SJSA1 (cell line): ENCODE results near the gene PON3. TPM values are rescaled to one million over a fixed set of nuclear protein-coding genes. Genes with fewer than 3 reads are reported as not detected.

Experiments
- DNase-seq, 2 experiments: peaks; one replicate each; pipeline ENCODE4 v3.0.0-alpha.2; 2015 to 2020; ENCODE audit warnings: low spot score in 2 of 2, low read depth in 1 of 2
- H3K27ac ChIP-seq: fragments of 250-450 bp; sonication (Bioruptor Pico); 2 replicates; pipeline ENCODE4 v1.5.1; 2020; ENCODE audit warnings: mild to moderate bottlenecking, moderate library complexity
- H3K27me3 ChIP-seq: fragments of 250-450 bp; sonication (Bioruptor Pico); replicated peaks from 2 replicates; pipeline ENCODE4 v1.5.1; 2020; ENCODE audit warnings: mild to moderate bottlenecking, moderate library complexity
- H3K36me3 ChIP-seq: fragments of 250-450 bp; sonication (Bioruptor Pico); 2 replicates; pipeline ENCODE4 v1.5.1; 2020; ENCODE audit warnings: mild to moderate bottlenecking
- H3K4me1 ChIP-seq: fragments of 250-450 bp; sonication (Bioruptor Pico); replicated peaks from 2 replicates; pipeline ENCODE4 v1.6.1; 2021; ENCODE audit warnings: mild to moderate bottlenecking
- H3K4me3 ChIP-seq: fragments of 250-450 bp; sonication (Bioruptor Pico); 2 replicates; pipeline ENCODE4 v1.5.1; 2020; ENCODE audit warnings: mild to moderate bottlenecking
- H3K9me3 ChIP-seq: fragments of 250-450 bp; sonication (Bioruptor Pico); replicated peaks from 2 replicates; pipeline ENCODE4 v1.5.1; 2020; ENCODE audit warnings: mild to moderate bottlenecking
- total RNA-seq: library from RNA; depleted of rRNA; stranded (reverse); fragments of >200 nt; shearing (Covaris generic); gene quantifications from 2 replicates; pipeline ENCODE4 v1.2.3, GENCODE V29; 2014

PON3 gene
- total RNA-seq, 1 experiment from 2014 or later, result not detected

GRCh38 chr7:95427914-95428516 is 31.8 kb upstream of the PON3 start:
- Histone ChIP-seq H3K9me3 (no peaks in the 10 kb centered on the region), H3K27me3 (no peaks in the 10 kb centered on the region), H3K36me3 (peaks cover 18% of the 10 kb centered on the region), H3K27ac (no peak overlapping the region), H3K4me1 (no peaks in the 10 kb centered on the region), H3K4me3 (no peak overlapping the region)
- DNase-seq, result no peak

DNA sequence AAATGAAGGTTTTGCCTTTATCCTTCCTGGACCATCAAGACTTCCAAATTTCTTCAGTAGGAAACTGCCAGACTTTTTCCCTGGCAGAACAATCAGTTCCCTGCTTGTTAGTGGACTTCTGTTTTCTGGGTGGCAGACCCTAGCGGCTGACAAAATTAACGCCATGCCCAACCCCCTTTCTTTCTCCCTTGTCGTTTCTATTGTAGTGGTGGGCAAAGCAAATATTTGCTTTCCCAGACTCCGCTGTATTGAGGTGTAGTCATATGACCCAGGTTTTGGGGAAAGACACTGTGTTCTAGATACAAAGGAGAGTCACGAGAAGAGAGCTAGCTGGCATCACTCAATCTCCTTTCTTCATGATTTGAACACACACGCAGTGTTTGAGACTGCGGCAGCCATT is 31.0 kb upstream of the PON3 start:
- Histone ChIP-seq H3K4me1 (no peaks in the 10 kb centered on the region), H3K4me3 (no peak overlapping the region), H3K36me3 (peaks cover 15% of the 10 kb centered on the region), H3K9me3 (no peaks in the 10 kb centered on the region), H3K27me3 (no peaks in the 10 kb centered on the region), H3K27ac (no peak overlapping the region)
- DNase-seq, result no peak

DNA sequence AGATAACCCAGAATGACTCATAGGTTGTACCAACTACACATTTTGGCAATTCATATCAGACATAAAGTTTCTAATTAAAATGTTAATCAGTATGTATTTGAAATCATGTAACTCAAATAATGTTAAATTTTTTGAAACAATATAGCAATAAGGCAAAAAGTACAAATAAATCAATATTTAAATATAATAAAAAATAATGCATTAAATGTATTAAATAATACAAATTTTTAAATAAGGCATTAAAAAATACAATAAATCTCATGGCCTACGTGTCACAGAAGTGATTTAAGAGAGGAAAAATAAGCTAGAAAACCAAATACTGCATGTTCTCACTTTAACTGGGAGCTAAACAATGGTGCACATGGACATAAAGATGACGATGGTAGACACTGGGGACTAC is 29.5 kb upstream of the PON3 start:
- Histone ChIP-seq H3K9me3 (no peaks in the 10 kb centered on the region), H3K4me1 (no peaks in the 10 kb centered on the region), H3K4me3 (no peak overlapping the region), H3K36me3 (peaks cover 19% of the 10 kb centered on the region), H3K27me3 (no peaks in the 10 kb centered on the region), H3K27ac (no peak overlapping the region)
- DNase-seq, result no peak

DNA sequence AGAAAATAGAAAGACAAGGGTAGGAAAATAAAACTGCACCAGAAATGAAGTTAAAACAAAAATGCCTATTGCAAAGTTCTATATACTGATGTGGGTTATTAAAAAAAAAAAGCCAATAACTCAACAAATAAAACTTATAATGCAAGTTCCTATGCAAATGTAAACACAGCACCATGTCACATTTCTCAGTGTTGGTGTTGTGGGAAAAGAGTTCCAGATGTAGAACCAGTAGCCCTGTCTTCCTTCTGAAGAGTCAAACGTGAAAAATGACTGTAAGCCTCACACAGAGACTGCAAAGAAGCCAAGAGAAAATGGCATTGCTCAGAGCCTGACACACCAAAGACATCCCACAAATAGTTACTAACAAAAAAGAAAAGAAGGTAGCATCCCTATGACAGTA is 28.5 kb upstream of the PON3 start:
- Histone ChIP-seq H3K4me3 (no peak overlapping the region), H3K27me3 (no peaks in the 10 kb centered on the region), H3K27ac (no peak overlapping the region), H3K36me3 (peaks cover 24% of the 10 kb centered on the region), H3K9me3 (no peaks in the 10 kb centered on the region), H3K4me1 (no peaks in the 10 kb centered on the region)
- no peak for DNase-seq

DNA sequence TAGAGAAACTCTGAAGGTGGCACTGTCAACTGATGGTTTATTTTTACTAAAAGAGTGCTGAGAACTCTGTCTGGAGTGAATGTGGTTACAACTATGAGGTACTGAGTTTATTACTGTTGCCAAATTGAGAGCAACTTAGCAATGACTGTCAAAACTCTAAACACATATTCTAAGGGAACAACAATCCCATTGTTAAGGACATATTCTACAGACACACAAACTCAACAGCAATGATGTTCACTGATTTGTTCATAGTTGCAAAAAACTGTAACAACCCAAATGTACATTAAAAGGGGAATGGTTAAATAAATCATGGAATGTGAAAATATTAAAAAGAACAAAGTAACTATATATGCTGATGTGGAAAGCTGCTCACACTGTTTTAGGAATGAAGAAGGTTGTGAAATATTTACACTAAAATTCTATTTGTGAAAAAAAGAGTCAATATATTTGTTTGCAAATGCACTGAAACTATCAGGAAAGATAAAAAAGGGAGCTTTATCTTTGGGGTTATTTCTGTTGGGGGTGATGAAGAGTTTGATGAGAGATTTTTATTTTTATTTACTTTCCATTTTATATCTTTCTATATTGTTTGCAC is 25.8 kb upstream of the PON3 start:
- Histone ChIP-seq H3K4me3 (no peak overlapping the region), H3K9me3 (no peaks in the 10 kb centered on the region), H3K4me1 (no peaks in the 10 kb centered on the region), H3K27me3 (no peaks in the 10 kb centered on the region), H3K36me3 (peaks cover 20% of the 10 kb centered on the region), H3K27ac (no peak overlapping the region)
- no peak for DNase-seq

- no peak for DNase-seq
- Histone ChIP-seq H3K36me3 (peaks cover 20% of the 10 kb centered on the region), H3K4me3 (no peak overlapping the region), H3K27me3 (no peaks in the 10 kb centered on the region), H3K4me1 (no peaks in the 10 kb centered on the region), H3K27ac (no peak overlapping the region), H3K9me3 (no peaks in the 10 kb centered on the region)
These were observed 25.0 kb upstream of the PON3 start for GRCh38 chr7:95421000-95421846.

DNA sequence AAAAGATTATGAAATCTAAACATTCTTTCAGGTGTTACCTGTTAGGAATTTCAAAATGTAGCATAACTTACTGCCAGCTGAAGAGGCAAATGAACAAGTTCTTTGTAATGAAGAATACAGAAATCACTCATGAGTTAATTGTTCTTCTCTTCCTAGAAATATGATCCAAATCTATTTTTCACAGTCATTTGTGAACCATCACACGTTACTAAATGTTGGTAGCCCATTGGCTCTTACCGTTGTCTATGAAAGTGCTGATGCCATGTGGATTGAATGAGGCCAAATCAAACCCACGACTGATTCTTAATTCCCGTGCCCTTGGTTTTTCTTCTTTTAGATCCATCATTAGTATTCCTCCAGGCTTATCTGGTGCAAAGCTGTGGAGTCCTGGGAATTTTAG is 15.9 kb upstream of the PON3 start:
- H3K36me3 ChIP-seq, result peaks cover 24% of the 10 kb centered on the region
- no peak for DNase-seq
- H3K27ac ChIP-seq, result no peak overlapping the region

GRCh38 chr7:95411666-95412065 is 15.5 kb upstream of the PON3 start:
- Histone ChIP-seq H3K27ac (no peak overlapping the region), H3K9me3 (no peaks in the 10 kb centered on the region), H3K4me1 (no peaks in the 10 kb centered on the region), H3K36me3 (peaks cover 24% of the 10 kb centered on the region), H3K4me3 (no peak overlapping the region), H3K27me3 (no peaks in the 10 kb centered on the region)
- no peak for DNase-seq

More for the DNA sequence above, 15.9 kb upstream of the PON3 start:
- H3K9me3 ChIP-seq, result no peaks in the 10 kb centered on the region
- no peaks in the 10 kb centered on the region for H3K4me1 ChIP-seq
- no peaks in the 10 kb centered on the region for H3K27me3 ChIP-seq
- H3K4me3 ChIP-seq, result no peak overlapping the region

GRCh38 chr7:95411036-95411435 is 14.9 kb upstream of the PON3 start:
- DNase-seq, result no peak
- H3K27me3 ChIP-seq, result no peaks in the 10 kb centered on the region
- no peaks in the 10 kb centered on the region for H3K9me3 ChIP-seq
- peaks cover 24% of the 10 kb centered on the region; the same call in 1 of the 2 replicates for H3K36me3 ChIP-seq
- H3K4me3 ChIP-seq, result no peak overlapping the region
- no peaks in the 10 kb centered on the region for H3K4me1 ChIP-seq
- no peak overlapping the region for H3K27ac ChIP-seq

DNA sequence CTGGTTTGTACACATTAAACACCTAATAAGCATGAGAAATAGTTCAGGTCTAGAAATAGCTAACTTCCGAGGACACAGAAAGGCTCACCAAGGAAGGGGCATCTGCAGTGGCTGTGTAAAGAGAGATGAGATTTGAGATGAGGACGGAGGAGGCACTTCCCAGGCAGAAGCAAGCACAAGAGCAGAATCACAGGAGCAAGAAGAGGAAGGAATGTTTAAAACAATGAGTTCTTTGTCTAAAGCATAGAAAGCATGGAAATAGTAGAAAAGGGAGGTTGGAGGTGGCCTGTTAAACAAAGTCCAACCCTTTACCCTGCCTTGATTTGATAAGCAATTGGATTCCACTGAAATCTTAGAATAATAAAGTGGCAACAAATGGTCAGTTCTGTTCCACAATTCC is 11.6 kb upstream of the PON3 start:
- Histone ChIP-seq H3K4me3 (no peak overlapping the region), H3K36me3 (peaks cover 29% of the 10 kb centered on the region), H3K4me1 (no peaks in the 10 kb centered on the region), H3K27ac (no peak overlapping the region), H3K27me3 (no peaks in the 10 kb centered on the region), H3K9me3 (no peaks in the 10 kb centered on the region)
- no peak for DNase-seq

GRCh38 chr7:95405800-95406199 is 9.6 kb upstream of the PON3 start:
- Histone ChIP-seq H3K9me3 (no peaks in the 10 kb centered on the region), H3K36me3 (peaks cover 17% of the 10 kb centered on the region), H3K4me1 (no peaks in the 10 kb centered on the region), H3K27me3 (no peaks in the 10 kb centered on the region), H3K27ac (no peak overlapping the region), H3K4me3 (no peak overlapping the region)
- DNase-seq, result no peak

GRCh38 chr7:95405208-95405607 is 9.0 kb upstream of the PON3 start:
- DNase-seq, result no peak
- Histone ChIP-seq H3K4me3 (no peak overlapping the region), H3K27ac (no peak overlapping the region), H3K36me3 (peaks cover 17% of the 10 kb centered on the region), H3K9me3 (no peaks in the 10 kb centered on the region), H3K4me1 (no peaks in the 10 kb centered on the region), H3K27me3 (no peaks in the 10 kb centered on the region)

DNA sequence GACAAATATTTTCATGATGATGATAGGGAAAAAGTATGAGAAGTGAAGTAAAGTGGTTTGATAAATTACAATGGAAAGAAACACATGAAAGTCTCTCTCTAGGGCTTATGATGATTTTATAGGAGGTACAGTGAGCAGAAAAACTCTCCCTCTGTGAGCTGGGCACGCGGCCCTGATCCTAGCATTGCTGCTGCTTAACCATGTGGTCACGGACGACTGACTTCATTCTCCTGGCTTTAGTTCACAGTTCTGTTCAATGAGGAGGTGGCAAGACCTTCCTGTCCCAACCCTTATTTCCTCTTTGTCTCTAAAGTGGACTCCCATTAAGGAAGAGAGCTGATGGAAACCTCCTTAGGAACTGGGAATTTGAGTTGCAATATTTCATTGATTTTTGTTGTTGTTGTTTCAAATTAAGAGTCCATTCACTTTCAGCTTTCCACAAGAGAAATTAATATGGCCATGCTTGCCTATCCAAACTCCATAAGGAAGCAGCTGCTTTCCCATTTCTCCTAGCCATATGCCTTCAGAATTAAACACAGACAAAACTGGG is 8.2 kb upstream of the PON3 start:
- no peaks in the 10 kb centered on the region for H3K27me3 ChIP-seq
- no peaks in the 10 kb centered on the region for H3K4me1 ChIP-seq
- H3K9me3 ChIP-seq, result no peaks in the 10 kb centered on the region
- no peak overlapping the region for H3K27ac ChIP-seq
- no peak for DNase-seq
- peaks cover 17% of the 10 kb centered on the region for H3K36me3 ChIP-seq
- H3K4me3 ChIP-seq, result no peak overlapping the region
